Panc1 (cell line): ENCODE measurements around the gene HOXD3. TPM values are rescaled to one million over a fixed set of nuclear protein-coding genes. Genes with fewer than 3 reads are reported as not detected.

ENCODE experiments used
- ATAC-seq: fragments of 200-7000 bp; cut with Tn5 transposase; 2 replicates; pipeline ENCODE4 v1.9.1; 2020; ENCODE audit warnings: mild to moderate bottlenecking, moderate library complexity
- BruUV-seq: library from RNA; stranded (reverse); fragments of 400-500 nt; replicated peaks from 2 replicates; lab custom pipeline; 2021; lab: Mats Ljungman, UMichigan
- CTCF ChIA-PET: fragments of 300-600 bp; sonication (Branson Sonifier 250); formaldehyde crosslinking; loops from one replicate; lab custom pipeline; 2022; ENCODE audit warnings: antibody characterized with exemption; lab: Charles Lee
- POLR2A ChIA-PET: fragments of 300-600 bp; sonication (Branson Sonifier 250); formaldehyde crosslinking; loops from one replicate; lab custom pipeline; 2022; ENCODE audit warnings: antibody characterized with exemption; lab: Charles Lee
- DNase-seq: peaks from one replicate; pipeline ENCODE4 v3.0.0-alpha.2; 2010; ENCODE audit warnings: low read depth, low spot score
- H3K27ac ChIP-seq: 2 replicates; pipeline ENCODE4 v1.5.1; 2011; ENCODE audit warnings: mild to moderate bottlenecking, low read length, inconsistent platforms
- H3K27me3 ChIP-seq: fragments of 200-500 bp; sonication (Bioruptor generic); 2 replicates; pipeline ENCODE4 v1.6.0; 2014; ENCODE audit warnings: low read length, inconsistent platforms; ENCODE audit not compliant: control insufficient read depth, insufficient read depth
- H3K36me3 ChIP-seq: fragments of 200-500 bp; sonication (Bioruptor generic); 2 replicates; pipeline ENCODE4 v1.5.1; 2014; ENCODE audit warnings: inconsistent platforms, mild to moderate bottlenecking, low read length, moderate library complexity; ENCODE audit not compliant: control insufficient read depth, insufficient read depth
- H3K4me1 ChIP-seq: 2 replicates; pipeline ENCODE4 v1.5.1; 2011; ENCODE audit warnings: inconsistent platforms, mild to moderate bottlenecking, low read length, moderate library complexity; ENCODE audit not compliant: control insufficient read depth, insufficient read depth
- H3K4me3 ChIP-seq, 2 experiments: 2 replicates each; pipeline ENCODE4 v1.5.1; 2011 to 2012; ENCODE audit warnings: low read depth in 2 of 2, low read length in 2 of 2, mild to moderate bottlenecking in 2 of 2, inconsistent platforms in 1 of 2, moderate library complexity in 1 of 2
- H3K9me3 ChIP-seq: fragments of 200-500 bp; sonication (Bioruptor generic); 2 replicates; pipeline ENCODE4 v1.5.1; 2014; ENCODE audit warnings: low read depth, mild to moderate bottlenecking, inconsistent platforms, low read length, moderate library complexity; ENCODE audit not compliant: control insufficient read depth, insufficient read depth
- CTCF ChIP-seq: fragments of 450-650 bp; IDR thresholded peaks from 2 replicates; pipeline ENCODE4 v1.5.1; 2017; ENCODE audit warnings: mild to moderate bottlenecking
- POLR2AphosphoS5 ChIP-seq: IDR thresholded peaks from 2 replicates; pipeline ENCODE4 v1.6.1; 2012; ENCODE audit warnings: mild to moderate bottlenecking, low read depth, low read length, moderate library complexity
- REST ChIP-seq, 2 experiments: IDR thresholded peaks; 2 replicates each; pipeline ENCODE4 v1.6.1; 2011 to 2012; ENCODE audit warnings: low read depth in 2 of 2, control low read depth in 1 of 2, low read length in 1 of 2, mild to moderate bottlenecking in 1 of 2, moderate library complexity in 1 of 2; ENCODE audit not compliant: insufficient read depth in 1 of 2
- SIN3A ChIP-seq: IDR thresholded peaks from 2 replicates; pipeline ENCODE4 v1.6.1; 2012; ENCODE audit warnings: low read depth, mild to moderate bottlenecking, low read length, moderate library complexity, borderline replicate concordance; ENCODE audit not compliant: insufficient read depth
- TCF7L2 ChIP-seq: IDR thresholded peaks from 2 replicates; pipeline ENCODE4 v1.6.1; 2011; ENCODE audit warnings: mild to moderate bottlenecking, low read depth, low read length, inconsistent platforms
- in situ Hi-C: cut with HindIII; loops from 2 replicates; pipeline ENCODE4 v1.10.0; 2016; ENCODE audit warnings: low sequenced_read_pairs, low pct_unique_long_range_greater_than_20kb
- intact Hi-C: fragments of 100-400 bp; cut with micrococcal nuclease; formaldehyde crosslinking; loops from one replicate; pipeline ENCODE4 v1.10.0; 2022; ENCODE audit not compliant: unreplicated experiment
- total RNA-seq: library from RNA; stranded (reverse); gene quantifications from one replicate; pipeline ENCODE4 v1.2.1, GENCODE V29; 2021; ENCODE audit not compliant: unreplicated experiment

The HOXD3 gene
- total RNA-seq, 1 experiment from 2014 or later: 1.8 TPM

- Histone ChIP-seq H3K27ac (no peak overlapping the region), H3K27me3 (no peaks in the 10 kb centered on the region), H3K4me3 (no peak overlapping the region), H3K36me3 (no peaks in the 10 kb centered on the region), H3K9me3 (no peaks in the 10 kb centered on the region), H3K4me1 (no peaks in the 10 kb centered on the region)
- CTCF ChIA-PET: no interaction called here
- POLR2A ChIA-PET: no interaction called here
- ATAC-seq: no peak
- intact Hi-C loops (no loop called here), in situ Hi-C loops (no loop called here)
- no peak for TF ChIP-seq TCF7L2
- no peak for TF ChIP-seq CTCF
- TF ChIP-seq SIN3A: no peak
- BruUV-seq: no TSS peak
- no peak for DNase-seq
Measured at GRCh38 chr2:176167398-176167797, 10.3 kb downstream of the HOXD3 start.

- H3K36me3 ChIP-seq: no peaks in the 10 kb centered on the region
- H3K4me3 ChIP-seq: no peak overlapping the region
- H3K27ac ChIP-seq: no peak overlapping the region
- no peaks in the 10 kb centered on the region for H3K4me1 ChIP-seq
- no peaks in the 10 kb centered on the region for H3K9me3 ChIP-seq
- BruUV-seq: no TSS peak
- no peak for TF ChIP-seq SIN3A
- no peak for TF ChIP-seq REST (IDR thresholded peaks at IDR 0.05; ENCODE audit: insufficient read depth in 1 of 2, low read depth in 2 of 2, low read length in 1 of 2)
- no peak for TF ChIP-seq POLR2AphosphoS5
- TF ChIP-seq TCF7L2: no peak
- TF ChIP-seq CTCF: no peak
- no peaks in the 10 kb centered on the region for H3K27me3 ChIP-seq
- in situ Hi-C loops (no loop called here), intact Hi-C loops (no loop called here)
- POLR2A ChIA-PET: no interaction called here
- CTCF ChIA-PET: no interaction called here
- ATAC-seq (no peak), DNase-seq (no peak)
Measured at GRCh38 chr2:176169181-176169580, 12.1 kb downstream of the HOXD3 start.
